CD4-positive, alpha-beta T cell (primary cell): Measurements from ENCODE around the gene PNPLA7. TPM values are rescaled to one million over a fixed set of nuclear protein-coding genes. Genes with fewer than 3 reads are reported as not detected.

Experiments used
- ATAC-seq: fragments of 200-7000 bp; cut with Tn5 transposase; one replicate; pipeline ENCODE4 v1.10.0; 2022; ENCODE audit warnings: mild to moderate bottlenecking; ENCODE audit not compliant: poor library complexity
- CTCF ChIA-PET: fragments of 350-600 bp; sonication (Branson Sonifier 250); formaldehyde crosslinking; loops from one replicate; lab custom pipeline; 2021; ENCODE audit warnings: antibody characterized with exemption, inconsistent platforms; lab: Charles Lee
- POLR2A ChIA-PET: fragments of 350-600 bp; sonication (Branson Sonifier 250); formaldehyde crosslinking; loops from one replicate; lab custom pipeline; 2021; ENCODE audit warnings: antibody characterized with exemption, inconsistent platforms; lab: Charles Lee
- DNase-seq, 14 experiments: peaks; one replicate each; pipeline ENCODE4 v3.0.0-alpha.2; 2013 to 2020; ENCODE audit warnings: mixed read lengths in 2 of 14
- H3K27ac ChIP-seq, 2 donors: one replicate each; pipeline versions ENCODE4 v1.5.1 to v1.7.0; 2013; ENCODE audit warnings: low read length in 2 of 2, low read depth in 1 of 2, mild to moderate bottlenecking in 1 of 2
- H3K27me3 ChIP-seq, 2 experiments: 1 replicate in 1 of 2; 2 replicates in 1 of 2; pipeline versions ENCODE4 v1.6.1 to v1.7.0; 2013; ENCODE audit warnings: low read length in 2 of 2, control low read depth in 1 of 2, mild to moderate bottlenecking in 1 of 2, moderate library complexity in 1 of 2; ENCODE audit not compliant: insufficient read depth in 2 of 2, control insufficient read depth in 1 of 2
- H3K36me3 ChIP-seq: one replicate; pipeline ENCODE4 v1.6.1; 2013; ENCODE audit warnings: low read length, control low read depth; ENCODE audit not compliant: insufficient read depth
- H3K4me1 ChIP-seq: one replicate; pipeline ENCODE4 v1.6.1; 2013; ENCODE audit warnings: low read length, control low read depth; ENCODE audit not compliant: insufficient read depth
- H3K4me3 ChIP-seq: one replicate; pipeline ENCODE4 v1.5.1; 2013; ENCODE audit warnings: mild to moderate bottlenecking, low read length, moderate library complexity
- H3K9me3 ChIP-seq, 2 experiments: 1 replicate in 1 of 2; 2 replicates in 1 of 2; pipeline versions ENCODE4 v1.6.1 to v1.7.0; 2013; ENCODE audit warnings: low read length in 2 of 2, mild to moderate bottlenecking in 2 of 2, control low read depth in 1 of 2, moderate library complexity in 1 of 2; ENCODE audit not compliant: control insufficient read depth in 1 of 2, insufficient read depth in 1 of 2
- H3K27ac Mint-ChIP-seq: one replicate; pipeline ENCODE4 v1.8.0; 2020; ENCODE audit warnings: mixed read lengths
- H3K27me3 Mint-ChIP-seq: one replicate; pipeline ENCODE4 v1.8.0; 2021; ENCODE audit warnings: mixed read lengths
- H3K36me3 Mint-ChIP-seq: one replicate; pipeline ENCODE4 v1.8.0; 2021; ENCODE audit warnings: low read depth, mixed read lengths
- H3K4me1 Mint-ChIP-seq: one replicate; pipeline ENCODE4 v1.8.0; 2021; ENCODE audit warnings: low read depth, mixed read lengths
- H3K4me3 Mint-ChIP-seq: one replicate; pipeline ENCODE4 v1.8.0; 2020; ENCODE audit warnings: mild to moderate bottlenecking, mixed read lengths
- H3K9me3 Mint-ChIP-seq: one replicate; pipeline ENCODE4 v1.8.0; 2020; ENCODE audit warnings: mixed read lengths
- intact Hi-C, 2 experiments: fragments of 100-400 bp; cut with DNase I in 1 of 2; cut with micrococcal nuclease in 1 of 2; formaldehyde crosslinking; loops; one replicate each; pipeline versions ENCODE4 v1.15.1 to v1.9.0; 2023 to 2025; cut with DNase I, micrococcal nuclease
- total RNA-seq, 174 experiments: library from RNA in 2 of 174; stranded (reverse) in 2 of 174; gene quantifications; one replicate each; pipeline ENCODE4 v1.2.3 and lab custom pipeline; 2021 to 2026
- TF ChIP-seq, protein P1 (sequence below): fragments of 200-600 bp; IDR thresholded peaks from one replicate; pipeline ENCODE4 v1.8.0; 2022; ENCODE audit warnings: antibody characterized with exemption, mild to moderate bottlenecking

PNPLA7 gene
- total RNA-seq, 2 experiments from 2014 or later, result 7.8 to 8.4 TPM

DNA sequence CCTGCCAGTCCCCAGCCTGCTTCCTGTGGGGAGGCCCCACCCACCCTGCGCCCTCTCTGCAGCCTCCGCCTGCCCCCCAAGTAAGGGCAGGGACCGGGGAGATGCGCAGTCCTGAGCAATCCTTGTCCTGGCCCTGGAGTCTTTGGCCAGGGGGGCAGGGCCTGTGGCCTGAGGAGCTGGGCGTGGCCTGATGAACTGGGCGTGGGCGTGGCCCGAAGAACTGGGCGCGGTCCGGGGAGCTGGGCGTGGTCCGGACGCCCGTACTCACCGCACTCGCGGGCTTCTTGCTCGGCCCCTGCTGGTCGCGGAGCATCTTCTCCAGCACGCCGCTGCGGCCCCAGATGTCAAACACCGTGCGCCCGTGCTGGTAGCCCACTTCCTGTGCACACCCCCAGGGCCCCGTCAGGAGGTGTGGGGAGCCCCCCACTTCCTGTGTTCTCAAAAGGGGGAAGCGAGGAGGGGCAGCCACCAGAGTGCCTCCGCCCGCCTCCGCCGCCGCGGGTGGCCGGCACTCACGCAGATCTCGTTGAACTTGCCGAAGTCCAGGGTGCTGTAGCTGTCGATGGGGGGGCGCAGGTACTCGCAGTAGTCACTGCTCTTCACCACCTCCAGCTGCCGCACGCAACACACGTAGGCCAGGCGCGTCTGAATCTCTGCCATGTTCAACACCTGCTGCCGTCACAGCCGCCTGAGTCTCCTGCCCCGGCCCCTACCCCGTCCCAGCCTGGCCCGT, 88.4 kb downstream of the PNPLA7 start:
- peaks cover 60% of the 10 kb centered on the region for H3K4me1 ChIP-seq
- no peaks in the 10 kb centered on the region for H3K27me3 ChIP-seq
- ATAC-seq (peak; percentile 61), DNase-seq (peak; percentile 40 to 93 (median 74))
- ChIA-PET CTCF (interaction anchor here (1.0 kb wide), 1 partner anchor 20 kb away, joined by 3 read pairs; no protein-coding TSS in a partner anchor), POLR2A (interaction anchor here (0.8 to 2.3 kb wide), 6 partner anchors 9 to 90 kb away, joined by 3 to 9 read pairs (median 4); partner anchors contain the start of genes EXD3, MRPL41 and NOXA1)
- peak overlapping the region; percentile 95 for H3K27ac Mint-ChIP-seq
- TF ChIP-seq, protein P1, sequence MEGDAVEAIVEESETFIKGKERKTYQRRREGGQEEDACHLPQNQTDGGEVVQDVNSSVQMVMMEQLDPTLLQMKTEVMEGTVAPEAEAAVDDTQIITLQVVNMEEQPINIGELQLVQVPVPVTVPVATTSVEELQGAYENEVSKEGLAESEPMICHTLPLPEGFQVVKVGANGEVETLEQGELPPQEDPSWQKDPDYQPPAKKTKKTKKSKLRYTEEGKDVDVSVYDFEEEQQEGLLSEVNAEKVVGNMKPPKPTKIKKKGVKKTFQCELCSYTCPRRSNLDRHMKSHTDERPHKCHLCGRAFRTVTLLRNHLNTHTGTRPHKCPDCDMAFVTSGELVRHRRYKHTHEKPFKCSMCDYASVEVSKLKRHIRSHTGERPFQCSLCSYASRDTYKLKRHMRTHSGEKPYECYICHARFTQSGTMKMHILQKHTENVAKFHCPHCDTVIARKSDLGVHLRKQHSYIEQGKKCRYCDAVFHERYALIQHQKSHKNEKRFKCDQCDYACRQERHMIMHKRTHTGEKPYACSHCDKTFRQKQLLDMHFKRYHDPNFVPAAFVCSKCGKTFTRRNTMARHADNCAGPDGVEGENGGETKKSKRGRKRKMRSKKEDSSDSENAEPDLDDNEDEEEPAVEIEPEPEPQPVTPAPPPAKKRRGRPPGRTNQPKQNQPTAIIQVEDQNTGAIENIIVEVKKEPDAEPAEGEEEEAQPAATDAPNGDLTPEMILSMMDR, result no peak
- no peaks in the 10 kb centered on the region for H3K9me3 Mint-ChIP-seq
- peaks cover 4% of the 10 kb centered on the region for H3K36me3 Mint-ChIP-seq
- H3K4me3 ChIP-seq, result peak overlapping the region; percentile 42
- H3K36me3 ChIP-seq, result peaks cover 9% of the 10 kb centered on the region
- intact Hi-C loops, result loop anchor here in 1 of 2 experiments (2.0 to 5.0 kb wide), 2 partner anchors 91 to 160 kb away; partner anchors contain the start of gene NRARP
- H3K9me3 ChIP-seq, result no peaks in the 10 kb centered on the region
- H3K4me1 Mint-ChIP-seq, result peaks cover 28% of the 10 kb centered on the region
- peak overlapping the region; percentile 87 for H3K4me3 Mint-ChIP-seq
- peak overlapping the region; percentile 48 to 81 for H3K27ac ChIP-seq
- no peaks in the 10 kb centered on the region for H3K27me3 Mint-ChIP-seq

DNA sequence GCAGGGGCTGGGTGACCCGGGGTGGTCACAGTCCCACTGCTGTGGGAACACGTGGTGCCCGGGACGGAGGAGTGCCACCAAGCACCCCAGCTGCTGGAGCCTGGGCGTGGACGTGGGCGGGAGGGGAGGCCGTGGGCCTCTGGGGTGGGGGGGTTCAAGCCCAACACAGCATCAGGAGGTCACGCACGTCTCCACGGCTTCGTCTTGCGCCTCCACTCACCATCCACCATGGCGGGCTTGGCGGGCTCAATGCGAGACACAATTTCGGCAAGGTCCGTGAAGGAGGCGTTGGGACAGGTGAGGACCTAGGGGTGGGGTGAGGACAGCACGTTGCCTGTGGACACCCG, 88.9 kb downstream of the PNPLA7 start:
- H3K27me3 Mint-ChIP-seq, result no peaks in the 10 kb centered on the region
- DNase-seq, result peak in 1 of 14 experiments; percentile 38
- TF ChIP-seq, protein P1, result no peak
- Histone ChIP-seq H3K27ac (peak overlapping the region; percentile 48 to 81), H3K4me1 (peaks cover 65% of the 10 kb centered on the region), H3K9me3 (no peaks in the 10 kb centered on the region), H3K4me3 (peak overlapping the region; percentile 42), H3K36me3 (peaks cover 9% of the 10 kb centered on the region), H3K27me3 (no peaks in the 10 kb centered on the region)
- H3K4me3 Mint-ChIP-seq, result peak overlapping the region; percentile 34
- peaks cover 9% of the 10 kb centered on the region for H3K36me3 Mint-ChIP-seq
- intact Hi-C loops, result loop anchor here in 1 of 2 experiments (5.0 kb wide), 1 partner anchor 159 kb away; the partner anchor contains the start of gene NRARP
- POLR2A ChIA-PET, result interaction anchor here (0.8 to 2.3 kb wide), 3 partner anchors 9 to 91 kb away, joined by 3 to 9 read pairs (median 5); partner anchors contain the start of genes EXD3, MRPL41 and NOXA1
- no peak for ATAC-seq
- H3K27ac Mint-ChIP-seq, result peak overlapping the region; percentile 95
- CTCF ChIA-PET, result interaction anchor here (1.0 kb wide), 1 partner anchor 19 kb away, joined by 3 read pairs; no protein-coding TSS in a partner anchor
- peaks cover 33% of the 10 kb centered on the region for H3K4me1 Mint-ChIP-seq
- H3K9me3 Mint-ChIP-seq, result no peaks in the 10 kb centered on the region

DNA sequence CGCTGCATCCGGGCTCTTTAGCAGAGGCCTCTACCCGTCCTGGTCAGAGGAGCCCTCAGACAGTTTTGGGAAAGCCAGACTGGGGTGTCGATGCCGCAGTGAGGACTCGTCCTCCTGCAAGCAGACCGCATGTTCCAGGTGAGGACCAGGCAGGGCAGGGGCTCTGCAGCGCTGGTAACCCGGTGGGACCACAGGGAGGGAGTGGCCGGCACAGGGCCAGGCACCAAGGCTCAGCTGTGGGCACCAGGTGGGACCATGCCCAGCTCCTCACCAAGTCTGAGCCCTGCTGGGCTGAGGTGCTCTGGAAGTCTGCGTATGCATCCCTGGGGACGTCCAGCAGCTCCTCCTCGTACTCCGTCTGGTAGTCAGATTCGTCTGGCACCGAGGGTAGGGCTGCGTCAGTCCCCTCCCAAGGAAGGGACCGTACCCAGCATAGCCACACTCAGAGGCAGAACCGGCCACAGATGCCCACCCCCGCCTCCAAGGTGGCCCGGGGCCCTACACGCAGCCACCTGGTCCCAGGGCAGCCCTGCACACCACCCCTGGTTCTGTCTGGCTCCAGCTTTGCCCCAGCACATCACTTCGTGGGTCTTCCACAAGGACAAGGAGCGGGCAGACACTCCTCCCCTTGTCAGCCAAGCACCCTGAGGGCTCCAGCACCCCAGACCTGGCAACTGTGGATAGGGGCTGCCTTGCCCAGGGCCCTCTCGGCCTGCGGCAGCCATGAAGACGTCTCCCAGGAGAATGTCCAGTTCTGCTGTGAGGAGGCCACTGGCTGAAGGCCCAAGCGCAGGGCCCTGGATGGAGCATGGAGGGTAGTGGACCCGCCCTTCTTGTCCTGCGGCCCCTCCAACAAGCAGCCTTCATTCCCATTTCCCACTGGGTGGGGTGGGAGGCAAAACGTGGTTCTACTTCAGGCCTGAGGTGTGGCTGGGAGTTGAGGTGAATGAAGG, 89.6 kb downstream of the PNPLA7 start:
- TF ChIP-seq, protein P1, result no peak
- intact Hi-C loops, result loop anchor here in 1 of 2 experiments (1.0 to 5.0 kb wide), 2 partner anchors 8 to 158 kb away; partner anchors contain the start of gene NRARP
- Histone ChIP-seq H3K27ac (peak overlapping the region; percentile 77 to 79), H3K4me1 (peaks cover 72% of the 10 kb centered on the region), H3K36me3 (peaks cover 9% of the 10 kb centered on the region), H3K4me3 (no peak overlapping the region), H3K9me3 (no peaks in the 10 kb centered on the region), H3K27me3 (no peaks in the 10 kb centered on the region)
- Mint-ChIP-seq H3K4me1 (peaks cover 40% of the 10 kb centered on the region), H3K4me3 (peak overlapping the region; percentile 77), H3K36me3 (peaks cover 15% of the 10 kb centered on the region), H3K27ac (peak overlapping the region; percentile 95), H3K27me3 (no peaks in the 10 kb centered on the region), H3K9me3 (no peaks in the 10 kb centered on the region)
- POLR2A ChIA-PET, result interaction anchor here (0.8 to 1.7 kb wide), 2 partner anchors 8 to 37 kb away, joined by 5 to 14 read pairs; partner anchors contain the start of genes EXD3 and NOXA1
- peak in 1 of 14 experiments; percentile 48 for DNase-seq
- no peak for ATAC-seq
- CTCF ChIA-PET, result no interaction called here
